Urothelium cell line (cell line): Measurements from ENCODE around the gene EBNA1BP2.
"Not testable (repeated sequence)": the region's sequence is repeated elsewhere in the genome, so short reads cannot be mapped to it uniquely, and the experiment has no call there.

Source experiments
- DNase-seq: peaks from one replicate; pipeline ENCODE4 v3.0.0; 2011; ENCODE audit warnings: low spot score, mixed read lengths
- FAIRE-seq: peaks from 2 replicates; lab custom pipeline; 2011; peaks lifted over from hg19 to GRCh38; lab: Jason Lieb, UNC

EBNA1BP2 gene

DNA sequence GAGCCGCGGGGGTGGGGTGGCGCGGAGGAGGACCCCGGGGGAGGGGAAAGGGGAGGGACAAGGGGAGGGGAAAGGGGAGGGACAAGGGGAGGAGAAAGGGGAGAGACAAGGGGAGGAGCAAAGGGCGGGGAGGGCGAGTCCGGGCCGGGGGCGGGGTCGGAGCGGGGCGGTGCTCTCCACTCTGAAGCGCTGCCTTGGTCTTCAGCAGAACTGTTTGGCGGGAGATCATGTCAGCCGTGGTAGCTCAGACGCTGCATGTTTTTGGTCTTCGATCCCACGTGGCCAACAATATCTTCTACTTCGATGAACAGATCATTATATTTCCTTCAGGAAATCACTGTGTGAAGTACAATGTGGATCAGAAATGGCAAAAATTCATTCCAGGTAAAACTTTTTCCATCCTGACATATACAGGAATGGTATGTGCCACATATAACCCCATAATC is 460 bp upstream of the EBNA1BP2 start:
- FAIRE-seq (peak; percentile 88), DNase-seq (peak; percentile 97)

DNA sequence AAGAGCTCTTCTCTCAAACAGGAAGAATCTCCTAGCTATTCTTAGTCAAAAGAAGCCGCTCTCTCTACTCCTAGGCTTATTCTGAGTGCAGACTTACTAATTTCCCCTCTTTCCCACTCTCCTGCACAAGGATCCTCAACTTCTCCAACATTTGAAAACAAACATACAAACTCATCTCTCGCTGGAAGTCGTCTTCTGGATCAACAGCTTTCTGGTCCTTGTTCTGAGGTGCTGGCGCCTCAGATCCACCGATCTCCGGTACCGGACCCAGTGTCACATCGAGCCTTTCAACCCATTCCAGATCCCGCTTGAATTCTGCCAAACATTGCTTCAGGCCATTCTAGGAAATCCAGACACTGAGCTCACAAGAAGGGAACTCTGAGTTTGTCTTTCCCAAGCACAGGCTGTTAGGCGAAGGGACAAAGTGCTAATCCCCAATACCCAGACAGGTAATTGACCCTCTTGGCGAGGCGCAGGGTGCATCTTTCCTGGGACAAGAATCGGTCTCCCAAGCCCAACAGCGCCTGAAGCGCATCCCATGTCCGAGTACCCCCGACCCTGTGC is 696 bp downstream of the EBNA1BP2 start:
- FAIRE-seq (no peak), DNase-seq (peak; percentile 22)

DNA sequence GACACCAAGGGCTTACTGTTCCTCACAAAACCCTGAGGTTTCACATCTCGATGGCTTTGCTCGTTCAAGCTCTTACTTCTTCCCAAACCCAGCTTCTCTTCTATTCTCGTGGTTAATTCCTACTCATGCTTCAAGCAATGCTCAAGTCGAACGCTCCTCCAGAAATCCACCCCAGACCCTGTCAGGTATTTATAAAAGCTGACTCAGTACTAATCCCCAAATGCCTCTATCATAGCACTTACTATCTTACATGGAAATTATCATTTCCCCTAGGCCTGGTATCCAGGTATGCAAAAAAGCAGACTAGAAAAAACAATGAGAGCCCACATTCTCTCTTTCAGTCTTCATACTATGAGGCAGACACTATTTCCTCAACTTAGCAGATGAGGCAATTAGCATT is 6.3 kb downstream of the EBNA1BP2 start:
- FAIRE-seq = no peak
- no peak for DNase-seq

DNA sequence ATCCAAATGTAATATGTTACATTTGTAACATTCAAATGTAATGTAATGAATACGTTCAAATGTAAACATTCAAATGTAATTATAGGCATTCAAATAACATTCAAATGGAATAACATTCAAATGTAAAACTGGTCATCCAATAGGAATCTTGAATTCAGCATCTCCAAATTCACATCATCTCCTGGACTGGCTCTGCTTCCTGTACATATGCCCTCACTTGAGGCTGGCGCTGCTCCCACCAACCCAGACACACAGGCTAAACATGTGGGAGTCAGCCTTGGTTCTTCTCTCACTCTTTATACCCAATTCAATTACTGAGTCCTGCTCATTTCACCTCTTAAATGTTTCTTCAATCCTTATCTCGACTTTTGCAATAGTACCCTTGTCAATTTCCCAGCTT is 6.9 kb downstream of the EBNA1BP2 start:
- FAIRE-seq = no peak
- no peak for DNase-seq

DNA sequence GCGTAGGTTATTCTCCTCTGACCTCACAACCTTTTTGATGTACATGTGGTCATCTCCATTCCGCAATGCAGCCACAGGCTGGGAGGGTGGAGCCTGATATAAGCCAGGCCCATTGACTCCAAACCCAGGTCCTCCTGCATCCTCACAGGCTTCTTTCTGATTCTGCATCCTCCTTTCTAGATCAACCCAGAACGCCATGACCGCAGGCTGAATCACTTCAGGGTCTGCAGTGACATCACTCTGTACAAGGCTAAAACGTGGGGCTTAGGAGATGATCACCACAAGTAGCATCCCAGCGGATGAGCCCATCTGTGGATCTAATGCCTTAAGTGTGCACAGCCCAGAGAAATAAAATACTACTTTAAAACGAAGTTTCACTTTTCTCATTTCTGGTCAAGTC is 16.1 kb downstream of the EBNA1BP2 start:
- peak; percentile 55 for FAIRE-seq
- no peak for DNase-seq

DNA sequence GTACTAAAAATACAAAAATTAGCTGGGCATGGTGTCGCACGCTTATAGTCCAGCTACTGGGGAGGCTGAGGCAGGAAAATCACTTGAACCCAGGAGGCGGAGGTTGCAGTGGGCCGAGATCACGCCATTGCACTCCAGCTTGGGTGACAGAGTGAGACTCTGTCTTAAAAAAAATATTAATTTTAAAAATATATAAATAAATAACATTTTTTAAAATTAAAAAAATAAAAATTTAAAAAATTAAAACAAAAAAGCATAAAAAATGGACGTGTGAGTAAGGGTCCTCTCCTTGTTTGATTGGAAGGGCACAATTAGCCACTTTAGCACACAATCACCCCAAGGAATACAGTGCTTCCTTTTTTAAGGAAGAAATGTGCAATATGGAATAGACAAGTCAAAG is 18.6 kb downstream of the EBNA1BP2 start:
- no peak for DNase-seq

GRCh38 chr1:43152866-43153265 is 19.2 kb downstream of the EBNA1BP2 start:
- no peak for DNase-seq
- no peak for FAIRE-seq

More for the DNA sequence above, 18.6 kb downstream of the EBNA1BP2 start:
- FAIRE-seq = no peak

GRCh38 chr1:43149889-43150288 is 22.2 kb downstream of the EBNA1BP2 start:
- DNase-seq (no peak), FAIRE-seq (peak; percentile 75)

- FAIRE-seq = no peak
- peak; percentile 77 for DNase-seq
These were observed 24.3 kb downstream of the EBNA1BP2 start for GRCh38 chr1:43147625-43148327.

- FAIRE-seq = no peak
- DNase-seq = no peak
These were observed 27.9 kb downstream of the EBNA1BP2 start for GRCh38 chr1:43144237-43144636.

DNA sequence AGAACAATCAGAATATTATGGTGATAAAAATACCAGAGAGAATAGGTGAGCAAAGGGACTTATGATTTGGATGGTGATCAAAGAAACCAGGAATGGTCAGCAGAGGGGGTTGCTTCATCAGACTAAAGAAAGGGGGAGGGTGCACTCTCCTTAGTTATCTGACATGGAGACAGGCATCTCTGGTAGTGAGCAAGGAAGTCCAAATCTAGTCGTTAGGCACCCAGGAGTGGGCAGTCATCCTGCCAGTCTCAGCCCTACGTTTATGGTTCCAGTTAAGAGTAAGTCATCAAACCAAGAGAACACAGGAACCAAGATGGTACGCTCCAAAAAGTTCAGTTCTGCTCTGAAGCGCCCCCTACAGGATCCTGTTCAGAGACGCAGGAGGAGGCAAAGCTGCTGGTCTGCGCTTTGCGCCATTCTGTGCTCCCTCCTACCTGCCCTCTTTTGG is 28.6 kb downstream of the EBNA1BP2 start:
- FAIRE-seq (no peak), DNase-seq (no peak)

GRCh38 chr1:43140583-43140982 is 31.5 kb downstream of the EBNA1BP2 start:
- no peak for FAIRE-seq
- DNase-seq = no peak

- no peak for DNase-seq
- FAIRE-seq = no peak
These were observed 32.1 kb downstream of the EBNA1BP2 start for GRCh38 chr1:43140010-43140409.

DNA sequence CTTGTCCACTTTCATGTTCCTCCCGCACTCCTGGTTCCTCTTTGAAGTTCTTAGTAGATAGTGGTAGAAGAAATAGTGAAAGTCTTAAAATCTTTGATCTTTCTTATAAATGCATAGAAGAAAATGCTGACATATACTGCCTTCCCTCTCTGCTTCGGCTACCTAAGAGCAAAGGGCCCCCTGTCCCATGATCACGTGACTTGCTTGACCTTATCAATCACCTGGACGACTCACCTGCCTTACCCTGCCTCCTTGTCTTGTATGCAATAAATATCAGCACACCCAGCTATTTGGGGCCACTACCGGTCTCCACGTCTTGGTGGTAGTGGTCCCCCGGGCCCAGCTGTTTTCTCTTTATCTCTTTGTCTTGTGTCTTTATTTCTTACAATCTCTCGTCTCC is 32.8 kb downstream of the EBNA1BP2 start:
- FAIRE-seq, DNase-seq: not testable (repeated sequence)

DNA sequence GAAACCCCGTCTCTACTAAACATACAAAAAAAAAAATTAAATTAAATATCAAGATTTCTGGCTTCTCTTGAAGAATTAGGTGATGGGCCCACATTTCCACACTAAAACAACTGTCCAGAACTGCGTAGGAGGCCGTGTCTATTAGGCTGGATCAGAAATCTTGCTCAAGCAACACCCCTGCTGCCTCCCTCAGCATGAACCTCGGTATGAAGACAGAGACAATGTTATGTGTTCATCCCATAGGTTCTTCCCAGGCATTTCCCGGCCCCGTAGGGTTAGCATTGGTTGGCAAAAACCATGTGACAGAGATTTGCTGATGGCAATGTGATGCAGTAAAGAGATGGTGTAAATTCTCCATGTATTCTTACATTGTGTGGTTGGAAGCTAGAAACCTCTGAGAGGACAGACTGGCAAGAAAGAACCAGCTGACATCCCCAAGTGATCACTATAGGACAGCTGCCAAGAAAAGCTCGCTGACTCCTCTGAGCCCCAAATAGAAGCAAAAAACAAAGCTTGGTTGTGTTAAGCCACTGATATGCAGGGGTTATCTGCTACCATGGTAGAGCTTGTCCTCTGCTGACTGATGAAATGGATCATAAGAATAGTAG is 34.5 kb downstream of the EBNA1BP2 start:
- FAIRE-seq (no peak), DNase-seq (no peak)

- no peak for DNase-seq
- no peak for FAIRE-seq
These were observed 36.0 kb downstream of the EBNA1BP2 start for GRCh38 chr1:43135857-43136781.

DNA sequence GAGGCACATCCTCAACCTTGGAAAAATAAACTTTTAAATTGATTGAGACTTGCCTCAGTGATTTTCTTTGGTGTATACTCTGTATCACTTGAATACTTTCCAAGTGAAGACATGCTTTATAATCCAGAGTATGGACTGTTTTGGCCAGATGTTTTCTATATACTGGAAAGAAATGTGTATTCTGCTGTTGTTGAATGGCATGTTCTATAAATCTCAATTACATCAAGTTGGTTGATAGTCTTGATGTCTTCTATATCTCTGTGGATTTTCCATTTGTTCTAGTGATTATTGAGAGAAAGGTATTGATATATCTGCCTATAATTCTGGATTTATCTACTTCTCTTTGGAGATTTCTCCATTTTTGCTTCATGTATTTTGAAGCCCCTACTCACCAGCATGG is 37.5 kb downstream of the EBNA1BP2 start:
- FAIRE-seq = no peak
- no peak for DNase-seq

GRCh38 chr1:43134068-43134467 is 38.0 kb downstream of the EBNA1BP2 start:
- FAIRE-seq = no peak
- no peak for DNase-seq

GRCh38 chr1:43129426-43129825 is 42.7 kb downstream of the EBNA1BP2 start:
- DNase-seq (no peak), FAIRE-seq (no peak)

- FAIRE-seq (no peak), DNase-seq (no peak)
These were observed 43.3 kb downstream of the EBNA1BP2 start for GRCh38 chr1:43128816-43129215.

DNA sequence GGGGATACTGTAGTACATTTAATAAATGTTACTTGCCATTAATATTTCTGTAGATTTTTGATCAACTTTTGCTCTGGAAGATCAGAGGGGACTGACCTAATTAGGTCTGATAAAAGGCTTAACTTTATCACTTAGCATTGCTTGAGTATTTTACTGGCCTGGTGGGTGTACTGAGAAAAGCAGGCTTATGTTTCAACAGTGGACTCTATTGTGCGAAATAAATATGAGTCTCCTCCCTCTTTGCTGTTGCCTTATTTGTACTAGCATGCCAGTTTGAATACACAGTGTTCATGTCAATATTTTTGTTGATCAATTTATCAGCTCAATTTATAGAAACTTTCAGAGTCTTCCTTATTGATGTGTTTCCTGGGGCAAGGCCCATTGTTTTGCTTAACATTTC is 49.1 kb downstream of the EBNA1BP2 start:
- FAIRE-seq = no peak
- DNase-seq = no peak
